ENCODE results near the gene ST6GAL1.

- TF ChIP-seq CTCF (IDR thresholded peaks at IDR 0.05) (no peak), ZFX (IDR thresholded peaks at IDR 0.05; ENCODE audit: borderline replicate concordance) (no peak)
Observed at GRCh38 chr3:187076297-187076696, 146.0 kb downstream of the ST6GAL1 start.
